ENCODE results near the gene SRF.

DNA sequence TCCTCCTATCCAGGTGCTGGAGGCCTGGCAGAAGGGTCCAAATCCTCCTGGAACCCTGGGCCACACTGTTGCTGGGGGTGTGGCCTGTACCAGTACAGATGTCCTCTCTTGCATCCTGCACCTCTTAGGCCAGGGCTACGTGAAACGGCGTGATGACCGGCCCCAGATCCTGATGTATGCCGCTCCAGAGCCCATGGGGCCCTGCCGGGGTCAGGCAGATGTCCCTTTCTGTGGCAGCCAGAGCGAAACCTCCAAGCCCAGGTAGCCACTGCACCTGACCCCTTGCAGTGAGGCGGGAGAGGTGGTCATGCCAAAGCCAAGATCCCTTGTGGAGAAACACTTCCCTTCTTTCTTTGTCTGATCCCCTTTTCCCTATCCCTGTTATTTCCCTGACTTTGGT is 44.0 kb downstream of the SRF start:
- TF ChIP-seq, protein P1, sequence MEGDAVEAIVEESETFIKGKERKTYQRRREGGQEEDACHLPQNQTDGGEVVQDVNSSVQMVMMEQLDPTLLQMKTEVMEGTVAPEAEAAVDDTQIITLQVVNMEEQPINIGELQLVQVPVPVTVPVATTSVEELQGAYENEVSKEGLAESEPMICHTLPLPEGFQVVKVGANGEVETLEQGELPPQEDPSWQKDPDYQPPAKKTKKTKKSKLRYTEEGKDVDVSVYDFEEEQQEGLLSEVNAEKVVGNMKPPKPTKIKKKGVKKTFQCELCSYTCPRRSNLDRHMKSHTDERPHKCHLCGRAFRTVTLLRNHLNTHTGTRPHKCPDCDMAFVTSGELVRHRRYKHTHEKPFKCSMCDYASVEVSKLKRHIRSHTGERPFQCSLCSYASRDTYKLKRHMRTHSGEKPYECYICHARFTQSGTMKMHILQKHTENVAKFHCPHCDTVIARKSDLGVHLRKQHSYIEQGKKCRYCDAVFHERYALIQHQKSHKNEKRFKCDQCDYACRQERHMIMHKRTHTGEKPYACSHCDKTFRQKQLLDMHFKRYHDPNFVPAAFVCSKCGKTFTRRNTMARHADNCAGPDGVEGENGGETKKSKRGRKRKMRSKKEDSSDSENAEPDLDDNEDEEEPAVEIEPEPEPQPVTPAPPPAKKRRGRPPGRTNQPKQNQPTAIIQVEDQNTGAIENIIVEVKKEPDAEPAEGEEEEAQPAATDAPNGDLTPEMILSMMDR (IDR thresholded peaks at IDR 0.05), result no peak
- no peak for TF ChIP-seq EZH2 (IDR thresholded peaks at IDR 0.05)
- TF ChIP-seq EZH2phosphoT487 (IDR thresholded peaks at IDR 0.05), result no peak
